A549 (cell line): ENCODE measurements around the gene DRGX. TPM values are rescaled to one million over a fixed set of nuclear protein-coding genes. Genes with fewer than 3 reads are reported as not detected.

Experiments
- ATAC-seq, 2 experiments: fragments of 200-7000 bp in 1 of 2; fragments of >200 bp in 1 of 2; cut with Nextera tagmentation in 1 of 2; cut with Tn5 transposase in 1 of 2; 3 replicates each; pipeline versions ENCODE4 v1.8.0 to v1.9.1; 2018 to 2020; ENCODE audit warnings: mild to moderate bottlenecking in 1 of 2, moderate library complexity in 1 of 2
- CTCF ChIA-PET: fragments of 300-600 bp; sonication (Branson Sonifier 250); formaldehyde crosslinking; extraction: SDS; loops from one replicate; lab custom pipeline; 2021; ENCODE audit warnings: antibody characterized with exemption, inconsistent platforms; lab: Yijun Ruan, JAX
- POLR2A ChIA-PET: fragments of 350-600 bp; formaldehyde crosslinking; extraction: SDS; loops from one replicate; lab custom pipeline; 2021; ENCODE audit warnings: antibody characterized with exemption, inconsistent platforms; lab: Yijun Ruan, JAX
- DNase-seq, 2 experiments: peaks; one replicate each; pipeline versions ENCODE4 v3.0.0 to v3.0.0-alpha.2; 2011 to 2016; ENCODE audit warnings: low read depth in 1 of 2, low spot score in 1 of 2
- FAIRE-seq: peaks from 2 replicates; lab custom pipeline; 2011; peaks lifted over from hg19 to GRCh38; lab: Jason Lieb, UNC
- H3K27ac ChIP-seq, 2 experiments: fragments of >200 bp; sonication (Bioruptor Twin); formaldehyde crosslinking; 3 replicates each; pipeline ENCODE4 v1.5.1; 2016 to 2017
- H3K4me1 ChIP-seq: fragments of >200 bp; sonication (Bioruptor Twin); formaldehyde crosslinking; 3 replicates; pipeline ENCODE4 v1.6.1; 2016
- H3K4me2 ChIP-seq: fragments of >200 bp; sonication (Bioruptor Twin); formaldehyde crosslinking; 3 replicates; pipeline ENCODE4 v1.6.1; 2016
- H3K4me3 ChIP-seq: fragments of >200 bp; sonication (Bioruptor Twin); formaldehyde crosslinking; 3 replicates; pipeline ENCODE4 v1.5.1; 2016
- H3K9me3 ChIP-seq: fragments of >200 bp; sonication (Bioruptor Twin); formaldehyde crosslinking; 3 replicates; pipeline ENCODE4 v1.6.1; 2016
- CHD2 ChIP-seq: fragments of 150-350 bp; IDR thresholded peaks from 2 replicates; pipeline ENCODE4 v1.6.1; 2014; ENCODE audit warnings: low read length; ENCODE audit not compliant: partially characterized antibody
- EHF ChIP-seq: fragments of 250-450 bp; sonication (Bioruptor Pico); IDR thresholded peaks from 2 replicates; pipeline ENCODE4 v1.5.0; 2020; ENCODE audit warnings: mild to moderate bottlenecking
- ESRRA ChIP-seq: fragments of 150-350 bp; IDR thresholded peaks from 2 replicates; pipeline ENCODE4 v1.6.1; 2014; ENCODE audit warnings: mild to moderate bottlenecking, low read length, borderline replicate concordance
- HEYL ChIP-seq: fragments of 250-450 bp; sonication (Bioruptor Pico); IDR thresholded peaks from 2 replicates; pipeline ENCODE4 v1.8.0; 2021; ENCODE audit warnings: mild to moderate bottlenecking, moderate library complexity
- HOXA7 ChIP-seq: fragments of 250-450 bp; sonication (Bioruptor Pico); IDR thresholded peaks from 2 replicates; pipeline ENCODE4 v1.5.0; 2020; ENCODE audit warnings: mild to moderate bottlenecking, moderate library complexity
- HOXB13 ChIP-seq: fragments of 250-450 bp; sonication (Bioruptor Pico); IDR thresholded peaks from 2 replicates; pipeline ENCODE4 v1.5.0; 2020; ENCODE audit warnings: low read depth, mild to moderate bottlenecking, moderate library complexity
- HOXB5 ChIP-seq: fragments of 250-450 bp; sonication (Bioruptor Pico); IDR thresholded peaks from 2 replicates; pipeline ENCODE4 v1.5.0; 2020; ENCODE audit warnings: mild to moderate bottlenecking, moderate library complexity
- JUNB ChIP-seq: fragments of >200 bp; sonication (Bioruptor Twin); formaldehyde crosslinking; IDR thresholded peaks from 2 replicates; pipeline ENCODE4 v1.6.1; 2016
- KDM1A ChIP-seq: fragments of 200-600 bp; sonication (generic); IDR thresholded peaks from 2 replicates; pipeline ENCODE4 v1.6.1; 2016; ENCODE audit warnings: low read depth, mild to moderate bottlenecking
- MAZ ChIP-seq: fragments of 150-350 bp; IDR thresholded peaks from 2 replicates; pipeline ENCODE4 v1.6.1; 2014; ENCODE audit warnings: antibody characterized with exemption, low read depth, low read length, borderline replicate concordance
- NFE2L2 ChIP-seq: fragments of 150-350 bp; conservative IDR thresholded peaks from 2 replicates; pipeline ENCODE4 v1.6.1; 2014; ENCODE audit warnings: low read length
- PHF8 ChIP-seq: fragments of 200-600 bp; sonication (generic); IDR thresholded peaks from 2 replicates; pipeline ENCODE4 v1.6.1; 2016; ENCODE audit warnings: low read depth, mild to moderate bottlenecking, antibody characterized with exemption, moderate library complexity, borderline replicate concordance
- RCOR1 ChIP-seq: fragments of 150-350 bp; IDR thresholded peaks from 2 replicates; pipeline ENCODE4 v1.6.1; 2014; ENCODE audit warnings: antibody characterized with exemption, low read length, low read depth
- REST ChIP-seq: fragments of 200-600 bp; sonication (generic); IDR thresholded peaks from 2 replicates; pipeline ENCODE4 v1.6.1; 2016; ENCODE audit warnings: antibody characterized with exemption, mild to moderate bottlenecking, moderate library complexity
- RNF2 ChIP-seq: fragments of 200-600 bp; sonication (generic); IDR thresholded peaks from 2 replicates; pipeline ENCODE4 v1.6.1; 2016; ENCODE audit warnings: low read depth, mild to moderate bottlenecking, antibody characterized with exemption, moderate library complexity, borderline replicate concordance
- SMC3 ChIP-seq: fragments of >200 bp; sonication (Bioruptor Twin); formaldehyde crosslinking; IDR thresholded peaks from 3 replicates; pipeline ENCODE4 v1.6.1; 2018; ENCODE audit warnings: inconsistent platforms
- TFCP2L1 ChIP-seq: fragments of 250-450 bp; sonication (Bioruptor Pico); IDR thresholded peaks from 2 replicates; pipeline ENCODE4 v1.5.0; 2021; ENCODE audit warnings: mild to moderate bottlenecking
- TP53 ChIP-seq: fragments of 250-450 bp; sonication (Bioruptor Pico); IDR thresholded peaks from 2 replicates; pipeline ENCODE4 v1.5.0; 2021; ENCODE audit warnings: mild to moderate bottlenecking, moderate library complexity
- USF2 ChIP-seq: fragments of 450-650 bp; IDR thresholded peaks from 2 replicates; pipeline ENCODE4 v1.6.1; 2014; ENCODE audit warnings: antibody characterized with exemption
- ZC3H11A ChIP-seq: fragments of 450-650 bp; IDR thresholded peaks from 2 replicates; pipeline ENCODE4 v1.6.1; 2014; ENCODE audit warnings: antibody characterized with exemption, mild to moderate bottlenecking
- WGBS: methylation state at CpG from one replicate; pipeline ENCODE4 v1.1.6; 2017; ENCODE audit errors: missing lambda C conversion rate; 5-methylcytosine and 5-hydroxymethylcytosine counted together
- polyA plus RNA-seq, 4 experiments: library from polyadenylated mRNA; depleted of rRNA in 3 of 4; stranded (reverse); fragments of >200 nt; fragmentation: RNase III in 1 of 4; extraction: RNeasy Plus Mini Kit Qiagen cat#74134 plus additional on column Dnase treatment in 1 of 4; gene quantifications; 2 replicates in 3 of 4; 3 replicates in 1 of 4; pipeline ENCODE4 v1.2.3, GENCODE V29; 2011 to 2017

DRGX gene
- polyA plus RNA-seq, 2 of the 4 experiments (the other 2 are of a cell fraction), result not detected

GRCh38 chr10:49418328-49418727 is 22.4 kb upstream of the DRGX start:
- ChIA-PET CTCF (interaction anchor here (1.0 to 3.6 kb wide), 2 partner anchors 11 to 100 kb away, joined by 3 to 22 read pairs; no protein-coding TSS in a partner anchor), POLR2A (no interaction called here)
- Histone ChIP-seq H3K4me1 (no peaks in the 10 kb centered on the region), H3K4me2 (no peak overlapping the region), H3K9me3 (no peaks in the 10 kb centered on the region), H3K27ac (no peak overlapping the region), H3K4me3 (no peak overlapping the region)
- WGBS, result 65% methylated on average over 2 of the region's 2 CpGs
- TF ChIP-seq ESRRA, result no peak
- no peak for TF ChIP-seq NFE2L2
- TF ChIP-seq TP53 (CRISPR knock-in tag), result no peak
- TF ChIP-seq MAZ, result no peak
- TF ChIP-seq HOXB13 (CRISPR knock-in tag), result no peak
- TF ChIP-seq PHF8, result no peak
- TF ChIP-seq HOXA7 (CRISPR knock-in tag), result no peak
- FAIRE-seq (no peak), ATAC-seq (no peak), DNase-seq (no peak)

- 0% methylated on average over 2 of the region's 6 CpGs for WGBS
- CTCF ChIA-PET, result interaction anchor here (1.0 to 3.6 kb wide), 3 partner anchors 10 to 759 kb away, joined by 3 to 22 read pairs (median 3); no protein-coding TSS in a partner anchor
- DNase-seq, result no peak
- ATAC-seq, result no peak
- no peak for TF ChIP-seq ESRRA
- TF ChIP-seq USF2, result no peak
- TF ChIP-seq TP53 (CRISPR knock-in tag), result no peak
- TF ChIP-seq JUNB, result no peak
- no peak overlapping the region for H3K27ac ChIP-seq
- no peak overlapping the region for H3K4me3 ChIP-seq
- H3K4me2 ChIP-seq, result no peak overlapping the region
- no peaks in the 10 kb centered on the region for H3K4me1 ChIP-seq
- POLR2A ChIA-PET, result no interaction called here
- FAIRE-seq, result no peak
- H3K9me3 ChIP-seq, result no peaks in the 10 kb centered on the region
Observed at GRCh38 chr10:49418053-49418326, 22.1 kb upstream of the DRGX start.

GRCh38 chr10:49417311-49418052 is 21.6 kb upstream of the DRGX start:
- no peak overlapping the region for H3K4me2 ChIP-seq
- no peaks in the 10 kb centered on the region for H3K9me3 ChIP-seq
- WGBS, result 61% methylated on average over 15 of the region's 29 CpGs
- no peaks in the 10 kb centered on the region for H3K4me1 ChIP-seq
- no peak for FAIRE-seq
- ChIA-PET CTCF (interaction anchor here (1.0 to 3.6 kb wide), 4 partner anchors 10 to 759 kb away, joined by 3 to 22 read pairs (median 3); no protein-coding TSS in a partner anchor), POLR2A (no interaction called here)
- H3K27ac ChIP-seq, result no peak overlapping the region
- no peak; a peak in 2 of 6 replicates for ATAC-seq
- no peak overlapping the region for H3K4me3 ChIP-seq
- TF ChIP-seq SMC3 (no peak), KDM1A (no peak), RNF2 (no peak)
- DNase-seq, result no peak

- ATAC-seq, result no peak
- WGBS, result 0% methylated on average over 2 of the region's 2 CpGs
- ChIA-PET POLR2A (no interaction called here), CTCF (interaction anchor here (0.8 to 1.0 kb wide), 2 partner anchors 9 to 32 kb away, joined by 3 to 4 read pairs; no protein-coding TSS in a partner anchor)
- no peak overlapping the region for H3K27ac ChIP-seq
- no peak for FAIRE-seq
- no peak overlapping the region for H3K4me3 ChIP-seq
- no peak overlapping the region for H3K4me2 ChIP-seq
- H3K9me3 ChIP-seq, result no peaks in the 10 kb centered on the region
- H3K4me1 ChIP-seq, result no peaks in the 10 kb centered on the region
- TF ChIP-seq RCOR1 (no peak), EHF (CRISPR knock-in tag) (no peak), TFCP2L1 (CRISPR knock-in tag) (no peak), ZC3H11A (no peak), HOXB5 (no peak), HEYL (CRISPR knock-in tag) (no peak), CHD2 (no peak), REST (no peak)
- DNase-seq, result no peak
Observed at GRCh38 chr10:49415846-49416245, 20.0 kb upstream of the DRGX start.
